ENCODE data around the gene AAMDC. TPM values are rescaled to one million over a fixed set of nuclear protein-coding genes. Genes with fewer than 3 reads are reported as not detected.
"Not testable (repeated sequence)": the region's sequence is repeated elsewhere in the genome, so short reads cannot be mapped to it uniquely, and the experiment has no call there.

The AAMDC gene
- total RNA-seq, 1 experiment from 2014 or later: 20.7 TPM

DNA sequence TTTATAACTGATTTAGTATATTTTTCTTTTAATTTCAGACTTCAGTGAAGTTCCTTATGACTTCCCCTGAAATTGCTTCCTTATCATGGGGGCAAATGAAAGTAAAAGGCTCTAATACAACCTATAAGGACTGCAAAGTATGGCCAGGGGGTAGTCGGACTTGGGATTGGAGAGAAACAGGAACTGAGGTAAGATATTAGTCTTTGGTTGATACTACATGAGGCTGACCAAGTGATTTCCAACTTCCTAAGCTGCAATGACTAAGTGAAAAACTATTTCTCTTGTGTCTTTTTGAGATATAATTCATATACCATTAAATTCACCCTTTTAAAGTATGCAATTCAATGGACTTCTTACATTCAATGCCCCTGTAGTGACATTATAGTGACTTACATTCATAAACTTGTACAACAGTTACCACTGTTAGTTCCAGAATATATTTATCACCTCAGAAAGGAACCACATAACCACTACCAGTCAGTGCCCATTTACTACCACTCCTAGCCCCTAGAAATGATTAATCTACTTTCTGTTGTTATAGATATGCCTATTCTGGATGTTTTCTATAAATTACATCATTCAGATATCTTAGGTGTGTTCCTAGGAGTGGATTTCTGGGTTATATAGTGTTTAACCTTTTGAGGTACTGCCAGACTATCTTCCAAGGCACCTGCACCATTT lies 21.6 kb downstream of the AAMDC start:
- no peak overlapping the region for H2AFZ ChIP-seq (ENCODE audit: low read length)
- no peak overlapping the region for H4K91ac ChIP-seq (ENCODE audit: insufficient read length, low read depth, low read length)
- H3K27me3 ChIP-seq (ENCODE audit: insufficient read depth, low read length): no peaks in the 10 kb centered on the region
- WGBS (ENCODE audit: extremely low coverage, insufficient read length, low lambda C conversion rate): no CpG with 5 or more reads among the region's 1 CpG
- no peaks in the 10 kb centered on the region for H3K4me1 Mint-ChIP-seq
- no peaks in the 10 kb centered on the region for H3K27me3 Mint-ChIP-seq (ENCODE audit: low read depth)
- no peaks in the 10 kb centered on the region for H4K20me1 ChIP-seq (ENCODE audit: control insufficient read depth, insufficient read depth, insufficient read length)
- TF ChIP-seq, protein P1, sequence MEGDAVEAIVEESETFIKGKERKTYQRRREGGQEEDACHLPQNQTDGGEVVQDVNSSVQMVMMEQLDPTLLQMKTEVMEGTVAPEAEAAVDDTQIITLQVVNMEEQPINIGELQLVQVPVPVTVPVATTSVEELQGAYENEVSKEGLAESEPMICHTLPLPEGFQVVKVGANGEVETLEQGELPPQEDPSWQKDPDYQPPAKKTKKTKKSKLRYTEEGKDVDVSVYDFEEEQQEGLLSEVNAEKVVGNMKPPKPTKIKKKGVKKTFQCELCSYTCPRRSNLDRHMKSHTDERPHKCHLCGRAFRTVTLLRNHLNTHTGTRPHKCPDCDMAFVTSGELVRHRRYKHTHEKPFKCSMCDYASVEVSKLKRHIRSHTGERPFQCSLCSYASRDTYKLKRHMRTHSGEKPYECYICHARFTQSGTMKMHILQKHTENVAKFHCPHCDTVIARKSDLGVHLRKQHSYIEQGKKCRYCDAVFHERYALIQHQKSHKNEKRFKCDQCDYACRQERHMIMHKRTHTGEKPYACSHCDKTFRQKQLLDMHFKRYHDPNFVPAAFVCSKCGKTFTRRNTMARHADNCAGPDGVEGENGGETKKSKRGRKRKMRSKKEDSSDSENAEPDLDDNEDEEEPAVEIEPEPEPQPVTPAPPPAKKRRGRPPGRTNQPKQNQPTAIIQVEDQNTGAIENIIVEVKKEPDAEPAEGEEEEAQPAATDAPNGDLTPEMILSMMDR (conservative IDR thresholded peaks at IDR 0.05): no peak
- no peak overlapping the region for H3K4me3 Mint-ChIP-seq
- no peak overlapping the region for H3K4me2 ChIP-seq (ENCODE audit: insufficient read depth, insufficient read length, low read length)
- no peaks in the 10 kb centered on the region for H3K23me2 ChIP-seq (ENCODE audit: insufficient read length, low read depth, low read length, poor library complexity, severe bottlenecking)
- no peaks in the 10 kb centered on the region for H3K79me1 ChIP-seq (ENCODE audit: insufficient read depth, low read depth, low read length, poor library complexity, severe bottlenecking)
- no peak overlapping the region for H2BK120ac ChIP-seq (ENCODE audit: low read depth, low read length, poor library complexity, severe bottlenecking)
- H2BK5ac ChIP-seq (ENCODE audit: insufficient read length, low read length): no peak overlapping the region
- DNase-seq: no peak
- peaks cover 5 to 11% of the 10 kb centered on the region in 2 experiments; a peak in 3 of 5 replicates for H3K9me3 Mint-ChIP-seq
- H3K27ac ChIP-seq (ENCODE audit: insufficient read length, low read depth, low read length): no peak overlapping the region
- H3K27ac Mint-ChIP-seq: no peak overlapping the region
- H3K9ac ChIP-seq (ENCODE audit: extremely low read depth, insufficient read length, low read length): no peak overlapping the region
- no peak overlapping the region for H2BK15ac ChIP-seq (ENCODE audit: low read depth, low read length)
- H2AK5ac ChIP-seq (ENCODE audit: insufficient read length, low read length): no peak overlapping the region
- H3K36me3 Mint-ChIP-seq (ENCODE audit: insufficient read depth in 1 of 3, low read depth in 3 of 3): peaks cover 19 to 49% (median 26%) of the 10 kb centered on the region in 3 experiments
- H3K4me1 ChIP-seq (ENCODE audit: insufficient read depth, low read length): no peaks in the 10 kb centered on the region
- H3K4ac ChIP-seq (ENCODE audit: low read depth, low read length): no peak overlapping the region
- no peak overlapping the region for H2BK20ac ChIP-seq (ENCODE audit: low read depth, low read length, poor library complexity, severe bottlenecking)
- H4K8ac ChIP-seq (replicated peaks; ENCODE audit: insufficient read length, low read depth, low read length): no peak overlapping the region
- no peak overlapping the region for H3T11ph ChIP-seq (ENCODE audit: low read length)
- no peak overlapping the region for H3K23ac ChIP-seq (ENCODE audit: insufficient read length, low read depth, low read length)
- no peak overlapping the region for H2BK12ac ChIP-seq (ENCODE audit: insufficient read length, low read depth, low read length)
- H3K14ac ChIP-seq (ENCODE audit: insufficient read depth, low read length): no peak overlapping the region
- H3K56ac ChIP-seq (ENCODE audit: insufficient read length, low read depth, low read length): no peak overlapping the region
- no peaks in the 10 kb centered on the region for H3K9me3 ChIP-seq (ENCODE audit: control insufficient read depth, low read depth, low read length)
- no peak overlapping the region for H4K5ac ChIP-seq (ENCODE audit: insufficient read length, low read depth, low read length)
- no peaks in the 10 kb centered on the region for H3K79me2 ChIP-seq (ENCODE audit: insufficient read depth, low read length)
- no peak overlapping the region for H3K18ac ChIP-seq (ENCODE audit: insufficient read length, low read depth, low read length)

DNA sequence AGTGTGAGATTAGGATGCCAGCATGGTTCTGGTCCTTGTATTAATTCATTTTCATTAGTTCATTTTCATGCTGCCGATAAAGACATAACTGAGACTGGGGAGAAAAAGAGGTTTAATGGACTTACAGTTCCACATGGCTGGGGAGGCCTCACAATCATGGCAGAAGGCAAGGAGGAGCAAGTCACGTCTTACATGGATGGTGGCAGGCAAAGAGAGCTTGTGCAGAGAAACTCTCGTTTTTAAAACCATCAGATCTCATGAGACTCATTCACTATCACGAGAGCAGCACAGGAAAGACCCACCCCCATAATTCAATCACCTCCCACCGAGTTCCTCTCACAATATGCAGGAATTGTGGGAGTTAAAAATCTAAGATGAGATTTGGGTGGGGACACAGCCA lies 22.8 kb downstream of the AAMDC start:
- H3K4me1 ChIP-seq (ENCODE audit: insufficient read depth, low read length); H3K23me2 ChIP-seq (ENCODE audit: insufficient read length, low read depth, low read length, poor library complexity, severe bottlenecking); H2BK15ac ChIP-seq (ENCODE audit: low read depth, low read length); H3K27me3 Mint-ChIP-seq (ENCODE audit: low read depth); H4K5ac ChIP-seq (ENCODE audit: insufficient read length, low read depth, low read length); H3K14ac ChIP-seq (ENCODE audit: insufficient read depth, low read length); H2AFZ ChIP-seq (ENCODE audit: low read length); H3K18ac ChIP-seq (ENCODE audit: insufficient read length, low read depth, low read length); H3K4ac ChIP-seq (ENCODE audit: low read depth, low read length); H3K79me2 ChIP-seq (ENCODE audit: insufficient read depth, low read length); H3K4me1 Mint-ChIP-seq; H2BK20ac ChIP-seq (ENCODE audit: low read depth, low read length, poor library complexity, severe bottlenecking); H4K8ac ChIP-seq (replicated peaks; ENCODE audit: insufficient read length, low read depth, low read length); H2BK12ac ChIP-seq (ENCODE audit: insufficient read length, low read depth, low read length); H3K4me2 ChIP-seq (ENCODE audit: insufficient read depth, insufficient read length, low read length); H3K27ac ChIP-seq (ENCODE audit: insufficient read length, low read depth, low read length); H4K20me1 ChIP-seq (ENCODE audit: control insufficient read depth, insufficient read depth, insufficient read length); H2BK120ac ChIP-seq (ENCODE audit: low read depth, low read length, poor library complexity, severe bottlenecking); DNase-seq; H3K4me3 Mint-ChIP-seq; H3K27ac Mint-ChIP-seq; H3K27me3 ChIP-seq (ENCODE audit: insufficient read depth, low read length); H4K91ac ChIP-seq (ENCODE audit: insufficient read length, low read depth, low read length); H3K23ac ChIP-seq (ENCODE audit: insufficient read length, low read depth, low read length); H3T11ph ChIP-seq (ENCODE audit: low read length); H3K9me3 ChIP-seq (ENCODE audit: control insufficient read depth, low read depth, low read length); H3K56ac ChIP-seq (ENCODE audit: insufficient read length, low read depth, low read length); H3K79me1 ChIP-seq (ENCODE audit: insufficient read depth, low read depth, low read length, poor library complexity, severe bottlenecking); H3K9ac ChIP-seq (ENCODE audit: extremely low read depth, insufficient read length, low read length); H2AK5ac ChIP-seq (ENCODE audit: insufficient read length, low read length); H2BK5ac ChIP-seq (ENCODE audit: insufficient read length, low read length): not testable (repeated sequence)
- no CpG with 5 or more reads among the region's 5 CpGs for WGBS (ENCODE audit: extremely low coverage, insufficient read length, low lambda C conversion rate)
- Mint-ChIP-seq H3K9me3 (peaks cover 5 to 11% of the 10 kb centered on the region in 2 experiments; a peak in 3 of 5 replicates), H3K36me3 (ENCODE audit: insufficient read depth in 1 of 3, low read depth in 3 of 3) (peaks cover 19 to 53% (median 26%) of the 10 kb centered on the region in 3 experiments)

Data from H9 (cell line).